T-helper 1 cell (primary cell): ENCODE measurements around the gene SPACDR.

Experiments
- DNase-seq, 5 donors: peaks; one replicate each; pipeline ENCODE4 v3.0.0-alpha.2; 2012 to 2020

SPACDR gene

DNA sequence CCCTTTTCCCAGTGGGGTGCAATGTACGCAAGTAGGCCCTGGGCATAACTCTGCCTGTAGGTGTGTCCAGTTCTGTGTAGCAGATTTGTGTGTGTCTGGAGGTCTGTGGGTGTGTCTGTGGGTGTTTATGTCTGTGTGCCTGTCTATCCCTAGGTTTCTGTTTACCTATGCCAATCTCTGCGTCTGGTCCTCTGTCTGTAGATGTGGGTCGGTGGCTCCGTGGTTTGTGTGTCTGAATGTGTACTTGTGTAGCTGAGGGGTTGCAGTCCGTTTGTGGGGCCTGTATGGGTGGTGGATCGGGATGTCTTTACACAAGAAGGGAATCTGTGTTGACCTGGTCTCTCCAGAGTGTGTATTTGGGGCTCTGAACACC is 20.6 kb upstream of the SPACDR start:
- no peak for DNase-seq

DNA sequence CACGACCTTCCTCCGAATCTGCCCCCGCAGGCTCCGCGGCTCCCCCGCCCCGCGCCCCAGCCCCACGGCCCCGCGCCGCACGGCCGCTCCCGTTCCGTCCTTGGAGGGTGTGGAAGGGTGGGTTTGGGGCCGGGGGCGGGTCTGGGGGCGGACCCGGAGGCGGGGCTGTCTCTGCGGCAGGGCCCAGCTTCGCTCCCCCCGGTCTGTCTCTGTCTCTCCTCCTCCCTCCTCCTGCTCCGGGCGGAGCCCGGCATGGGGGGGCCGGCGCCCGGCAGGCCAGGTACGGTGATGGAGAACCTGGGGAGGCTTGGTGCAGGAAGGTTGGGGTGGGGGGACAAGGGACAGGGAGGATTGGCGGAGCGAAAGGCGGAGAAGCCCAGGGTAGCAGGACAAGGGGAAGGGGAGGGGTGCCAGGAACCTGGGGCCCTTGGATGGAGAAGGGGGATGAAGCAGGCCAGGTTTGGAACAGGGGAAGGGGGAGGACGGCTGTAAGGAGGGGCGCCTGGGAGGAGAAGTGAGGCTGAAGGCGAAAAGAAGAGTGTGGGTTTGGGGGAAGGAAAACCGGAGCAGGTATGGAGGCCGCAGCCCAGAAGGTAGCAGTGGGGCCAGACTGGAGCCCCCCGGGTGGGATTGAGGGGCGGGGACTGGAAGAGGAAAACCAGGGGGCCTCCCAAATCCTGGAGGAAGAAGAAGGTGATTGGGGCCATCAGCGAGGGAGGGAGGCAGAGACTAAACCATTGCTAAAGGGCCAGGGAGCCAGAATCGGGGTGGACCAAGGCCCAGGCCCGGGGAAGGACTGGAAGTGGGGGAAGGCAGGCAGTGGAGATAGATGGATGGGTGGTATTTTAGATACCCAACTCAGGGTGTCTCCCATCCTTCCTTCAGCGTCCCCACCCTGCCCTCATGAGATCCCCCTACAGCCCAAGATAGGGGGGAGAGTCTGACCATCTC is 19.9 kb upstream of the SPACDR start, which contains the start of gene NYAP1:
Gene NYAP1 (plus strand): TSS at position 206 of the 951 bp plus-strand sequence. CDS start 1,385 bp downstream, outside the sequence.
- peak; percentile 26 to 60 (median 50) for DNase-seq

DNA sequence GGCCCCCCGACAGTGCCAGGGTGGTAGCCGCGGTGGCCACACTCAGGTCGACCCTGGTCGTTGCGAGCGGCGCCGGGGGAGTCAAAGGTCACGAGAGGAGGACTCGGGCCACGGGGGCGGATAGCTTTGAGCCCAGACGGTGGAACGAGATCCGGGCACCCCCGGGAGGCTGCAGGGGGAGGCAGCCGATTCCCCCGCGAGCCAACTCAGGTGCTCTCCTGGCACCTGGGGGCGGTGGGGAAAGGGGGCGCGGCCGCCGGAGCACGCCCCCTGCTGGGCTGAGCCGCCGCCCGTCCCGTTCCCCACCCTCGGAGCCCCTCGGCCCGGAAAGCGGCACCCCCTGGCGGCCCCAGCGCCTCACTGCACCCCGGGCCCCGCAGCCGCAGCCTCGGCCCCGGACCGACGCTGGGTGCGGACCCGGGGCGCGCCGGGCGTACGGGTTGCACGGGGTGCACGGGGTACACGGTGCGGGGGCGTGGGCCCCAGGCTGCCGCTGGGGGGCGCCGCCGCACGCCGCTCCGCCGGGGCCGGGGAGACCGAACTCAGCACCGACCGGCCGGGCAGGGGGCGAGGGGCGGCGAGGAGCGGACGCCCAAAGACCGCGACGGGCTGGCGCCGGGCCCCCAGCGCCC is 19.1 kb upstream of the SPACDR start:
- peak; percentile 66 to 79 (median 75) for DNase-seq

DNA sequence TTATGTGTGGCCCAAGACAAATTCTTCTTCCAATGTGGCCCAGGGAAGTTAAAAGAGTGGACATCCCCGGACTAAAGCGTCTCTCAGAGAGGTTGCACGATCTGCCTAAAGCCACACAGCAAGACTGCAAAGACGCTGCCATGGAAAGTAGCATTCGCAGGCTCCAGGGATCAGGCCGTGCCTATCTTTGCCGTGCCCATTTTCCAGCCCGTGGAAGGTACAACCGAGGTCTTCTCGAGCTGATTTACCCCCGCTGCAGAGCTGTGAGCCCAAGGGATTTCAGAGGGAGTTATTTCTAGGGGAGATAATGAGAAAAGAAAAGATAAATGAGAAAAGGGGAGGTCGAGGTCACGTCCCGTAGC is 18.6 kb upstream of the SPACDR start:
- no peak for DNase-seq

DNA sequence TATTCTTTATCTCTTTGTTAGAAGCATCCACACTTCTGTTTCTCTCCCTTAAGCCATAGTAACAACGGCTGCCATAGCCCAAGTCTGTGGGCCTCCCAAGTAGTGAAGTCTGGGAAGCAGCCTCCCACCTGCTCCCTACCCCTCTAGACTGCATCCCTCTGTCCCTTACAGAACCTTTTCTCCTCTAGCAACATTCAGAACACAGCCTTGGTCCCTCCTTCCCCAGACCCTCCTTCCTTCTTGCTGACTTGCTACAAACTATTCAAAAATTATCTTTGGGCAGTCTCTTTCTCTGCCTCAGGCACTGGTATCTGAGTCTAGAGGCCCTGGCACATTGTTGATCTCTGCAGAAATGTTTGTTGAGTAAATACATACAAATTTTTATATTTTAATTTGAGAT is 17.4 kb upstream of the SPACDR start:
- no peak for DNase-seq

DNA sequence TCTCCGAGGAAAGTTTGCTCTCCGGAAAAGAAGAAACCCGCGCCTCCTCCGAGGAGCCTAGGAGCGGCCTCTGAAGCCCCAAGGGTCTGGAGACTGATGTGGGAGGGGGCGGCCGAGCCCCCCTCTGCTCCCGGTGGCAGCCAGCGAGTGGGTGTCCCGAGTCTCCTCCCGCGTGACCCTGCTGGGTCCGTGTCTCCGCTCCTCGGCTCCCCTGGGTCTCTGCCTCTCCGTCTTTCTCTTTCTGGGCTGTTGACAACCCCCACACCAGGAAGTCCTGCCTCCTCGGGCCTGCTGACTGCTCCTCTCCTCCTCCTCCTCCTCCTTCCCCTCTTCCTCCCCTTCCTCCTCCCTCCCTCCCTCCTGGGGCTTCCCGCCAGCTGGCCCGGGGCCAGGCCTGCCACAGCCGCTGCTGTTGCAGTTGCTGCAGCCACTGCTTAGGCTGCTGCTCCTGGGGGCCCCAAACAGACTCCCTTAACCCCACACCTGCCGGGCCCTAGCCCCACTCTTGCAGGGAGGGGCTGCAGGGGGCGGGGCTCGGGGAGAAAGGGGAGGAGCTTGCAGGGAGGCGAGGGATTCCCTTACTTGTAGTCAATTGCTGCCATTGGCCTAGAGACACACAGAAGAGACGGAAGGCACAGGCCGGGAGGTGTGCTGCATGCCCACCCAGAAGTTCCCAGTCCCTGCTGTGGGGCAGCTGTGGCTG is 15.0 kb upstream of the SPACDR start, which contains the start of gene TSC22D4:
Gene TSC22D4 (minus strand): TSS at position 257 of the 703 bp plus-strand sequence. CDS start 1,176 bp downstream, outside the sequence.
- peak; percentile 85 to 93 (median 89) for DNase-seq

DNA sequence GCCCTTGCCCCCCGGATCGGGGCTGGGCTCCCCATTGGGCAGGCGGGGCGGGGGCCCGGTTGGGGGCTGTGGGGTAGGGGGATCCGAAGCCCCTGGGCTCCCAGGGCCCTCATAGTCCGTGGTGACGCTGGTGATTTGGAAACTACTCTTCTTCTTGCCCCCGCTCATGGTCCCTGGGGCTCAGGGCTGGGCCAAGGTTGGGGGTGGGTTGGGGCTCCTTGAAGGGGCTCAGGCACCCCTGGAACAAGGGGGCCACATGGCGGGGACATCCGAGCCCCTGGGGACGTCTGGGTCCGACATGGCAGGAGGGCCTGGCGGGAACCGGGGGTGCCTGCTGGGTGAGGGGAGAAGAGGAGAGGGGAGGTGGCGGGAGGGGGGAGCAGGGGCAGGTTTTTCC is 13.8 kb upstream of the SPACDR start:
- DNase-seq: no peak

DNA sequence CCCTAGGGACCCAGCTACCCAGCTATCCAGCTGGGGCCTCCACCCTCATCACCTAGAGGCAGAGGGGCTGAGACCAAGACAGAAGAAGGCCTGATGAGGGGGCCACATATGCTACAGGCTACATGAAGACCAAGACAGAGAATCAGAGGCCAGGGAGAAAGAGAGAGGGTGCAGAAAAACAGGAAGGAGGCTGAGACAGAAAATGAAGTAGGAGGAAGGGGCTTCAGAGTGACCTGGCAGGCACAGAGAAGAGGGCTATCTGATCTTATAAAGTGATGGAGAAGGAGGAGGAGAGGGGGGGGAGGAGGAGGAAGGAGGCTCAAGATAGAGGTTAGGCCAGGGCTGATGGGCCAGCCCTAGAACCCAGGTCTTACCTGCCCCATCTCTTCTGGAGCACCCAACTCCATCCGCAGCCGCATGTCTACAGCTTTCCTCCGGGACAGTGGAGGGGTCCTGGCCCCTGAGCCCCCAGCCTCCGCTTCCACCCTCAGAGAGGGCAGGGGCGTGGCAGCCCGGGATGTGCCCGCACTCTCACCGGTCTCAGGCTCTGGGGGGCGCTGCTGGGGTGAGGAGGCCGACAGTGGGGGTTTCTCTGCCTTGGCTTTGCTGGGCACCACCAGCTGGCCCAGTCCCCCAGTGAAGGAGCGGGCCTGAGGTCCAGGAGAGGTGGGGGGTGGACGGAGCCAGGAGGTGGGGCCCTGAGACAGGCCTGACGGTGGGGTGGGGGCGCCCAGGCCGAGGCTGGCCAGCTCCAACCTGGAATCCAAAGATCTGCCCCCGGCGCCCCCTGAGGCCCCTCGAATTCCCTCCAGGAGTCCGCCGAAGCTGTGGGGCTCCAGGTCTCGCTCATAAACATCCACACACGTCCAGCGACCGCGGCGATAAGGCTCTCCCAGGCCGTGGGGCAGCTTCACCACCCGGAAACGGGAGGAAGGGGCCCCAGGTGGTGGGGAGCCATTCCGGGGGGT is 13.1 kb upstream of the SPACDR start:
- DNase-seq: peak in 1 of 5 donors; percentile 38

DNA sequence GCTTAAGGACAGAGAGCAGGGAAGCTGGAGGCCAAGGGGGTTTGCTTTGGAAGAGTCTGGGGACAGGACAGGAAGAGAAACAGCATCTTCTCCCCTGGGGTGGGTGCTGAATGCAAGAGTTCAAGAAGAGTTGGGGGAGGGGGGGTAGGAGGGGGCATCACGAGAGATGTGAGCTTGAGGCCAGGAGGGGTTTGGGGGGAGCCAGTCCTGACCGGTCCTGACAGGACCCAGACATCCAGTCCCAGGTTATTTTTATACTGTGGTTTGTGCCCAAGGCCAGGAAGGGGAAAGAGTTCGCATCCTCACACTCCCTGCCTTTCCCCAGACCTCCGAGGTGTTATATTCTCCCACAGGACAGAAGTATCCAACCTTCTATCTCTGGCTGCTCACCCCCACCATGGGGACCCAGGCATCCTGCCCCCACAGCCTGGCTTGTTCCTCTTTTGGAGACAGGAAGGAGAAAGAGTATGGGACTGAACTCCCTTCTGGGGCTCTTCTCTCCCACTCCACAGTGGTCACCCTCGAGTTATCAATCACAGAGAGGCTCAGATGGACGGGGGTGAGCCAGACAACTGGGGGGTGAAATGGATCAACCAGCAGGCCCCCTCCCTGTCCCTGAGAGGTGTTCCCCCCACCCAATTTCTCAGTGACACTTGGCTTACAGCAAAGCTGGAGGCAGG is 12.2 kb upstream of the SPACDR start:
- DNase-seq: no peak

DNA sequence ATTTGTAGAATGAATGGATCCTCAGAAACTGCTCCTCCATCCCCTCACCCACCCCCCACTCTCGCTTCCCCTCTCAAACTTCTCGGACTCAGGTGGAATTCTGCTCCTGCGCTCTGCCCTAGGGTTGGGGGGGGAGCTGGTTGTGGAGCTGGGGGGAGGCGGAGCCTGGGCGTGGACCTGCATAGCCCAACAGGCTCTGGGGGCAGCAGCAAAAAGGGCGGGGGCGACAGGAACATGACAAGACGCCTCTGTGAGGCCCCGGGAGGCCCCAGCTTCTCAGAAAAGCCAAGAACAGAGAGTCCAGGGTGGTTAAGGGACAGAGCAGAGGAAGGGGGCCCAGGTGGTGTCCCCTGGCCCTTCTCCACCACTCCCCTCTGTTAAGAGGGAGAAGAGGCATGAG is 11.5 kb upstream of the SPACDR start:
- DNase-seq: no peak

DNA sequence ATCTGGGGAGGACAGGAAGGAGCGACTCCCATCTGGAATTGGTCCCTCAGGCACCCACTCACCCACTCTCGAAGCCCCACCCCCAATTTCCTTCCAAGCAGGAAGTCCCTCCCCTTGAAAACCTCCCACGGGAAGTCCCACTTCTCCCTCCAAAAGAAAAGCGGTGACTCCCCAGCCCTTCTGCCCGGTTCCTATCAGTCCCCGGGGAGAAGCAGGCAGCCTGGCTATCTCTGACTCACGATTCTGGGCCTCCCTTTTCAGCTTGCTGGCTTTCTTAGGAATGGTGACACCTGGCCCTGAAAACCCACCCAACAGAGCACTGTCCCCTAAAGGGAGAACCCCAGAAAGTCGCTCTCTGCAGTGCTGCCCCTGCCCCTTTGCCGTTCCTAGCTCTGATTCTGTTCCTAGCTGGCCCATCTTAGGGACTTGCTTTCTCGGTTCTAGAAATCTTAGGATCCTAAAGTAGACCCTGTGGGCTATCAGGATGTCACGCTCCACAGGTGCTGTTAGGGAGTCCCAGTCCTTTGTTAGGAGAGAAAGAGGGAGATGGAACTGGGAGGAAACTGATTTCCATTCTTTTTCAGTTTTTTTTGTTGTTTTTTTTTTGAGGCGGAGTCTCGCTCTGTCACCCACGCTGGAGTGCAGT is 8.9 kb upstream of the SPACDR start:
- DNase-seq: no peak

DNA sequence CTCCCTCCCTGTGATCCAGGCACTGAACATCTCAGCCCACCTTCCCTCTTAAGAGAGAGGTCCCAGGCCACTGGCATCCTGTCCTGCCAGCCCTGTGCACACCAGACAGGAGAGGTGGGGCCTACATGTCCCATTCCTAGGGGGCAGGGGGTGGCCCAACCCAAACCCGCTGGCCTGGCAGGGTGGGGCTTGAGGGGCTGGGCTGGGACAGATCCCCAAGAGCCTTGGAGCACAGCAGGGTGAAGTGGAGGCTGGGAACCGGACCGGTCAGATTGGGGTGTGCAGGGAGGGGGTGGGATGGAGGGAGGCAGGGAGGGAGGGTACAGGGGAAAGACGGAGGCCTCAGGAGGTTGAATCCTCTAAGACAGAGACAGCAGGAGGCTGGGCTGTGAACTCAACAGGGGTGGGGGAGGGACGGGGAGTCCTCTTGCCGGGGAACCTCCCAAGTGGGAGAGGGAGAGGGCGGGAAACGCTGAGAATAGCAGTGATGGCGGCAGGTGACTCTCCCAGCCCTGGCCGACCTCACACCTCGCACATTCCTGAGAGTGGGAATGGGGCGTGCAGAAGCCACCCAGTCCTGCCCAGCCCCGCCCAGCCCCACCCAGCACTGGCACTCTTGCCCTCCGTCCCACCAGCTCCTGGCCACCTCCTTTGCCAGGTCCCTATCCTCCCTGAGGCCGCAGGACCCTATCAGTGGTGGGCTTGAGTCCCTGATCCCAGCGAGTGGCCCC is 8.2 kb upstream of the SPACDR start:
- DNase-seq: no peak

DNA sequence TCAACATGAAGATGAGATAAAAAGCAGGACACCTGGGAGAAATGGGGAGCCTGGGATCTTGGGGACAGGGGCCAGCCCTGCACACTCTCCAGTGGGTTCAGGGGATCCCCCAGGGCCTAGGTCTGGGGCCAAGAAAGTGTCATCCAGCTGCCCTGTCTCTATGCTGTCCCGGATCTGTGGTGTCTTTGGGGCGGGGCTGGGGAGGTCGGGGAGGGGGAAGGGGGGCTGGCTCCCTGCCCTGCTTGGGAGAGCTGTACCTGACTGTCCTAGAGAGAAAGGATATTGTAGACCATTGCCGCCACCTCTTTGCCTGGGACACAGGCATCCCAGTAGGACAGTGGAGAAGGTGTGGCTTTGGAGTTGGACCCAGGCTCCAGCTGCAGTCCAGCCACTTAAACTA is 7.0 kb upstream of the SPACDR start:
- DNase-seq: no peak

DNA sequence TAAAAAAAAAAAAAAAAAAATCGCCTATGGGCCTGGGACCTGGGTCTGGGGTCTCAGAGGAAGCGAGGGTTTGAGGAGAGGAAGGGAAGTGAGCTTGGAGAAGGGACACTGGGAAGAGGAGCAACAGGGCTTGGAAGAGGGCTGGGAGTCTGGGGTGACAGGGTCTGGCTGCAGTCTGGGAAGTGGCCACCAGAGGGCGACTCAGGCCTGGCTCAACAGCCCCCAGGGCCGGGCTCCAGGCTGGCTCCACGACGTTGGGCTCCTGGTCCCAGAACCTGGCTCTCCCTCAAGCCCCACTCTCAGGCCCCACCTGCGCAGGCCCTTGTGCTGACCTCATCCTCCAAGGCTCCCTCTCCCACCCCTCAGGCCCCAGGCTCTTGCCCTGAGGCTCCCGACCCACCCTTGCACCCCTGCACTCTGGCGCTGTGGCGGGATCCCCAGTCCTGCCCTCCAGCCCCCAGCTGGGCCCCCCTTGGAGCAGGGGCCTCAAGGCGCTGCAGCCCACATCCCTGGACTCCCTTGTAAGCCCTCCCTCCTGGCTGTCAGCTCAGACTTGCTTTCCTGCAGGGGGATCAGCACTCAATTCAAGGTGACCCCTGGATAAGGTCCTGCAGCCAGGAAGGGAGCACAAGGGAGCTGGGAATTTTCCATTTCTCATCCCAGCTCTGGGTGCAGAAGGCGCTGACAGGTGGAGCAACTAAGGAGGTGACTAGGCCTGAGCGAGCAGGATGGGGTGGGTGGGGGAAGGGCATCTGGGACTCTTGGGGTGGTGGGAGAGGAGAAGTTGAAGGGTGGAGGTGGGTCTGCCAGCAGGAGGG is 5.4 kb upstream of the SPACDR start:
- peak; percentile 59 to 82 (median 75) for DNase-seq

DNA sequence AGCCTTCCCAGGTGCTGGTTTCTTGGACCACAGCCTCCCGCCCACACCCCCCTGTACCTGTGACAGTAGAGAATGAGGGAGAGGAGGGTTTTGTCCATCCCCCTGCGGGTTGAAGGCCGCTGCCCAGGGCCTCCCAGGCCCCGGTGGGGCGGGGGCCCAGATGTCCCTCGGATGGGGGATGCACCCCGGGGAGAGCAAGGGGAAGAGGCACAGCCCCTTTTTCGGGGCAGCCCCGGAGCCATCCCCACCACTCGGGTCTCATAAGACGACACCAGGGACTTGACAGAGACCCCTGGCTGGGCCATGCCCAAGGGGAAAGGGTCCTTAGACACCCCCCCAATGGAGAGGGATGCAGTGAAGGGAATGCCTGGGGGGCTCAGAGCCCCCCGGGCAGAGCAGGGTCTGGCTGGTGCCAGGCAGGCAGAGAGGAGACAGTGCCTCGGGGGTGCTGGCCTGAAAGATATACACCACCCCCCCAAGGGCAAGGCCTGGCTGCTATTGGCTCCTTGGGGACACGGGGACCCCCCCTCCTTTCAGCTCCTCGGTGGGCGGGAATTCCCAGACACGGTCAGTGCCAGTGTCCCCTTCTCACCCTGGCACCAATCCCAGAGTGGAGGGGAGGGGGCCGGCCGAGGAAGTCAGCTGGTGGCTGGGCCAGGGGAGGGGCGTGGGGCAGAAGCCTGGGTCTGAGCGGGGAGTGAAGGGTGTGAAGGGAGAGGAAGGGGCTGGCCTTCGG is 3.7 kb upstream of the SPACDR start:
- DNase-seq: no peak

DNA sequence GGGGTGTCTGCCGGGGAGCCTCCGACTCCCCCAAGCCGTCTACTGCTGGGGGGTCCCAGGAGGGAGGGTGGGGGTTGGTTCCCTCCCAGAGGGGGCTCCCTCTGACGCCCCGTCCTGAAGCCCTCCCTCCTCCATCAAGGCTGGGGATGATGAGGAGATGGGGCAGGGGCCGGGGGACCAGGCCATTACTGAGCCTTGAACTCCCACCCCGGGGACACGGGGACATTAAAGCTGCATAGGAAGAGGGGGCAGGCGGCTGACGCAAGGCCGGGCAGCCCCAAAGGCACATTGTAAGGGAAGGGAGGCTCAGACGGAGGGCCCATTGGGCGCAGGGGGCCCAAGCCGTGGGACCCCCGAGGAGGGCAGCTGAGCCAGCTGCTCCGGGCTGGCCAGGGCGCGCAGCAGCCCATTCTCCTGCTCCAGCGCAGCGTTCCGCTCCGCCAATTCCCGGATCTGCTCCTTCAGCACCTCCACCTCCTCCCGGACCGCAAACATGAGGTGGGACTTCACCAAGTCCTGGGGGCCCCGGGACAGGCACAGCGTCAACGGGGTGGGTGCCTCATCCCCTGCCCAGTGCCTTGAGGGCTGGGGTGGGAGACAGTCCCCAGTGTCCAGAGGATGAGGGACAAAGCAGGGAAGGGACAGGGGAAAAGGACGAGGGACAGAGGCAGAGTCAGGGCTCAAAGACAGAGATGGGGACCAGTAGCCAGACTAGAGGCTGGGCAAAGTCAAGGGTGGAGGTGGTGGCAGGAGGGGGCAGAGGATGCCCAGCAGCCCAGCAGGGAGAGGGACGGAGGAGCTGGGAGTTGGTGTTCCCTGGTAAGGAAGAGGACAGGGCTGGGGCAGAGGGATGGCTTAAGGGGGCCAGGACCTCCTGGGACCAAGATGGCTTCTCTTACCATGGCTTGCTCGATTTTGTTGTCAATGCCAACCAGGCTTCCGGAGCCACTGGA is 2.9 kb upstream of the SPACDR start:
- DNase-seq: no peak

DNA sequence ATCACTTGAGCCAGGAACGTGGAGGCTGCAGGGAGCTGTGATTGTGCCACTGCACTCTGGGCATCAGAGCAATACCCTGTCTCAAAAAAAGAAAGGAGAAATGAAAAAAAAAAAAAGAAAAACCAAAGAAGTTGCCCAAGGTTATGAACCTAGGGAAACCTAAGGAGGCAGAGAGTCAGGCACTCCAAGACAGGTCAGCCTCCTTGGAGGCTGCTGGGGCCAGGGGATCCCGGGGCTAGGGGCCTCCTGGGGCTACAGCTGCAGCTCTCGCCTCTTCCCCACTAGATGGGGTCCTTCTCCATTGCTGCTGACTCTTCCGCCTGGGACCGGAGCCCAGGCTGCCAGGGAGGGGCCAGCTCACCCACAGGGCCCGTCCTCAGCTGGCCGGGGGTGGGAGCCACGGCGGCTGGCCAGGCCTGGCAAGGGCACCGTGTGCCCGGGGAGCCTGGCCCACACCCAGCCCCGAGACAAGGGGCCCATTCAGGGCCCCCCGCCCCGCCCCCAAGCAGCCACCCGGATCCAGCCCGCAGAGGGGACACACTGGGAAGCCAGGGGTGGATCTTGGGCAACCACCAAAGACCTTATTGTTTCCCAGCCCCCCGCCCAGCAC is 1.7 kb upstream of the SPACDR start:
- no peak for DNase-seq
